Measurements from ENCODE around the gene FFAR2. TPM values are rescaled to one million over a fixed set of nuclear protein-coding genes. Genes with fewer than 3 reads are reported as not detected.
A peak's percentile ranks its signal among the peaks of the same experiment; 100 is the strongest.

The FFAR2 gene
- total and polyA plus RNA-seq, 11 donors, result 0.12 to 3.4 (median 0.38) TPM; not detected in 2

DNA sequence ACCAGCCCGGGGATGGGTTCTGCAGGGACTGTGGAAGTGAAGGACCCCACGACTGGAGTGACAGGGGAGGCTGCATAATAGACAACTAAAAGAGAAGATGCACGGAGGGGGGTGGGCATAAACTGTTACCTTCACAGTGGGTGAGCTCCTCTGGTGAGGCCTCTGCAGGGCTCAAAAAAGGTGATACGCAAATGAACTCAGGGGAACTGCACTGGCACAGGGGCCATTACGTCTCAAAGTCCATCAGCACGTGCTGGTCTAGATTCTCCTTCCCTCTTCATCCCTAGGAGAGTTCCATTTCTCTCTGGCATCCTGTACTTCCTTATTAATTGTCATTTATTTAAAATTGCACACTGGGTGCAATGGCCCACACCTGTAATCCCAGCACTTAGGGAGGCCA is 8.1 kb upstream of the FFAR2 start:
- no peak for DNase-seq
- Histone ChIP-seq H3K27me3 (no peaks in the 10 kb centered on the region), H3K9me3 (no peaks in the 10 kb centered on the region), H3K27ac (no peak overlapping the region), H3K4me1 (peaks cover 6 to 58% (median 22%) of the 10 kb centered on the region in 12 donors), H3K4me3 (no peak overlapping the region), H3K36me3 (no peaks in the 10 kb centered on the region)
- ATAC-seq, result no peak
- 81 to 95% (median 94%) methylated on average over 6 of the region's 6 CpGs for WGBS, 4 donors
- intact Hi-C loops (cut with DNase I), result no loop called here
- TF ChIP-seq POLR2A (IDR thresholded peaks at IDR 0.05), result no peak
- TF ChIP-seq, protein P1, sequence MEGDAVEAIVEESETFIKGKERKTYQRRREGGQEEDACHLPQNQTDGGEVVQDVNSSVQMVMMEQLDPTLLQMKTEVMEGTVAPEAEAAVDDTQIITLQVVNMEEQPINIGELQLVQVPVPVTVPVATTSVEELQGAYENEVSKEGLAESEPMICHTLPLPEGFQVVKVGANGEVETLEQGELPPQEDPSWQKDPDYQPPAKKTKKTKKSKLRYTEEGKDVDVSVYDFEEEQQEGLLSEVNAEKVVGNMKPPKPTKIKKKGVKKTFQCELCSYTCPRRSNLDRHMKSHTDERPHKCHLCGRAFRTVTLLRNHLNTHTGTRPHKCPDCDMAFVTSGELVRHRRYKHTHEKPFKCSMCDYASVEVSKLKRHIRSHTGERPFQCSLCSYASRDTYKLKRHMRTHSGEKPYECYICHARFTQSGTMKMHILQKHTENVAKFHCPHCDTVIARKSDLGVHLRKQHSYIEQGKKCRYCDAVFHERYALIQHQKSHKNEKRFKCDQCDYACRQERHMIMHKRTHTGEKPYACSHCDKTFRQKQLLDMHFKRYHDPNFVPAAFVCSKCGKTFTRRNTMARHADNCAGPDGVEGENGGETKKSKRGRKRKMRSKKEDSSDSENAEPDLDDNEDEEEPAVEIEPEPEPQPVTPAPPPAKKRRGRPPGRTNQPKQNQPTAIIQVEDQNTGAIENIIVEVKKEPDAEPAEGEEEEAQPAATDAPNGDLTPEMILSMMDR (IDR thresholded peaks at IDR 0.05), result no peak

DNA sequence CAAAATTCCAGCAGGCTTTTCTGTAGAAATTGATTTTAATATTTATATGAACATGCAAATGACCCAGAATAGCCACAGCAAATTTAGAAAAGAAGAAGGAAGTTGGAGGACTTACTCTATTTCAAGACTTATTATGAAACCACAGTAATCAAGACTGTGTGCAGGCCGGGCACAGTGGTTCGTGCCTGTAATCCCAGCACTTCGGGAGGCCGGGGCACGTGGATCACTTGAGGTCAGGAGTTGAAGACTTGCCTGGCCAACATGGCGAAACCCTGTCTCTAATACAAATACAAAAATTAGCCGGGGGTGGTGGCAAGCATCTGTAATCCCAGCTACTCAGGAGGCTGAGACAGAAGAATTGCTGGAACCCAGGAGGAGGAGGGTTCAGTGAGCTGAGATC is 6.0 kb upstream of the FFAR2 start:
- Histone ChIP-seq H3K27ac (no peak overlapping the region), H3K9me3 (no peaks in the 10 kb centered on the region), H3K4me1 (peaks cover 0 to 55% (median 4%) of the 10 kb centered on the region in 12 donors), H3K27me3 (no peaks in the 10 kb centered on the region), H3K4me3 (no peak overlapping the region), H3K36me3 (no peaks in the 10 kb centered on the region)
- 73 to 81% (median 76%) methylated on average over 7 of the region's 7 CpGs for WGBS, 4 donors
- ATAC-seq (no peak), DNase-seq (peak in 2 of 5 donors; percentile 58 to 77)
- no peak for TF ChIP-seq POLR2A (IDR thresholded peaks at IDR 0.05)
- TF ChIP-seq, protein P1 (IDR thresholded peaks at IDR 0.05), result no peak
- intact Hi-C loops (cut with DNase I), result no loop called here

DNA sequence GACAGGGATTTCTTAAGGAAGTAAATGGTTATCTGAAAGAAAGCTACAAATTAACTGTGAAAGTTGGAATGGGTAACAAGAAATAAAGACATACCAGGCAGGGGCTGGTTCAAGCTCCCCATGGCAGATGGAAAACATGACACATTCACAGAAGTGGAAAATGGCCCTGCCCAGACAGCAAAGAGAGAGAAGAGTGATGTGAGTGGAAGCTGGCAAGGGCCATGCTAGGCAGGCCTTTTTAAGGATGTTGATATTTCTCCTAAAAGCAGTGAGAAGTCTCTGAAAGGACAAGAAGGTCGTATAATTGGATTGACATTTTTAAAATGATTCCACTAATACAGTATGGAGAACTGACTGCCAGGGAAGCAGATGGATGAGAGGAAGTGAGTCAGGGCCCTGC is 3.3 kb upstream of the FFAR2 start:
- H3K4me3 ChIP-seq, result no peak overlapping the region
- H3K36me3 ChIP-seq, result no peaks in the 10 kb centered on the region
- H3K27me3 ChIP-seq, result peaks cover 0 to 3% (median 0%) of the 10 kb centered on the region in 9 donors
- 80 to 90% (median 83%) methylated on average over 1 of the region's 1 CpG for WGBS, 4 donors
- no peak for ATAC-seq
- intact Hi-C loops (cut with DNase I), result no loop called here
- peaks cover 0 to 65% (median 4%) of the 10 kb centered on the region in 12 donors for H3K4me1 ChIP-seq
- DNase-seq, result no peak
- no peak overlapping the region for H3K27ac ChIP-seq
- TF ChIP-seq, protein P1 (IDR thresholded peaks at IDR 0.05), result no peak
- no peak for TF ChIP-seq POLR2A (IDR thresholded peaks at IDR 0.05)
- no peaks in the 10 kb centered on the region for H3K9me3 ChIP-seq

DNA sequence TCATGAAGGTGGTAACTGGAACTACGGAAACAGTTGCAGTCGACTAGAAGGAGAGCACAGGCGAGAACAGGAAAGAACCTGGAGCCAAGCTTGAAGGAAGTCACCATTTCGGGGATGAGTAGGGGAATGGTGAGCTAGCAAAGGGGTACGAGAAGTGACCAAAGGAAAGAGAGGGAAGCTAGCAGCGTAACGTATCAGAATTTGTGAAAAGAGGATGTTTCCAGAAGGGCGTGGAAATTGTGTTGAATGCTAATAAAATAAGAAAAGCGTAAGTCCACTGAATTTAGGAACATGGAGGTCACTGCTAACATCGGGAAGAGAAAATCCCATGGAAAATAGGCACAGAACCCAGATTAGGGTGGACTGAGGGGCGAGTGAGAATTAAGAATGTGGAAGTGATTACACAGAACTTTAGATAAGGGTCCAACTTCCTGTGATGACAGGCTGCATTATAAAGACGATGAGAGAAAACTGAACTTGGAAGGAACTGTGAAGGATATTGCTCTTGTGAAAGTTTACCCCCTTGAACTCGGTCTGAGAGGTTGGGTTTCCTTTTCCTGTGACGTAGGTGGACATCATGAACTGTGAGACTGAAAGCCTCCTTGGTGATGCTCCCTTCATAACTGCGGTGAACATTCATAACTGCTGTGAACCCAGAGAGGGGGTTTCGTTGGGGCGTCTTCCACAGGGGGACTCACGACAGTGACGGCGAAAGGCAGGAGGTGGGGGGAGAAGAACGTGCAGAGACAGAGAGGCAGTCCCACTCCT is 2.0 kb upstream of the FFAR2 start:
- H3K4me3 ChIP-seq, result no peak overlapping the region
- no peaks in the 10 kb centered on the region for H3K36me3 ChIP-seq
- WGBS, 4 donors, result 78 to 81% (median 79%) methylated on average over 21 of the region's 21 CpGs
- ATAC-seq, result peak in 1 of 4 donors; percentile 33
- intact Hi-C loops (cut with DNase I), result no loop called here
- peak overlapping the region in 1 of 12 donors; percentile 77 for H3K27ac ChIP-seq
- no peak for TF ChIP-seq POLR2A (IDR thresholded peaks at IDR 0.05)
- TF ChIP-seq, protein P1 (IDR thresholded peaks at IDR 0.05), result no peak
- H3K27me3 ChIP-seq, result peaks cover 0 to 3% (median 0%) of the 10 kb centered on the region in 9 donors
- H3K9me3 ChIP-seq, result no peaks in the 10 kb centered on the region
- H3K4me1 ChIP-seq, result peaks cover 0 to 76% (median 4%) of the 10 kb centered on the region in 12 donors
- no peak for DNase-seq
